GM23248 (cell line): ENCODE measurements around the gene DDX47.

Source experiments
- EZH2 ChIP-seq: fragments of 200-600 bp; sonication (generic); IDR thresholded peaks from 2 replicates; pipeline ENCODE4 v1.6.1; 2018; ENCODE audit warnings: antibody characterized with exemption, mild to moderate bottlenecking; ENCODE audit not compliant: insufficient read depth, poor library complexity, severe bottlenecking
- EZH2phosphoT487 ChIP-seq: fragments of 200-600 bp; sonication (generic); IDR thresholded peaks from 2 replicates; pipeline ENCODE4 v1.6.1; 2018; ENCODE audit warnings: antibody characterized with exemption, moderate library complexity, mild to moderate bottlenecking, low read depth; ENCODE audit not compliant: insufficient read depth

GRCh38 chr12:12859690-12860089, 46.5 kb downstream of the DDX47 start:
- TF ChIP-seq EZH2 (no peak), EZH2phosphoT487 (no peak)
